ENCODE measurements around the gene CCDC6. TPM values are rescaled to one million over a fixed set of nuclear protein-coding genes. Genes with fewer than 3 reads are reported as not detected.

Gene CCDC6
- total RNA-seq, 1 experiment from 2014 or later, result 37.6 TPM

GRCh38 chr10:59805014-59805413 is 101.3 kb downstream of the CCDC6 start:
- Histone ChIP-seq H3K4me1 (ENCODE audit: insufficient read depth, low read length) (no peaks in the 10 kb centered on the region), H4K20me1 (ENCODE audit: low read length) (no peaks in the 10 kb centered on the region), H3K27me3 (ENCODE audit: low read length) (no peaks in the 10 kb centered on the region), H3K36me3 (ENCODE audit: low read depth, low read length) (peaks cover 54% of the 10 kb centered on the region), H3K9me3 (ENCODE audit: low read length) (no peaks in the 10 kb centered on the region), H3K9me2 (replicated peaks; ENCODE audit: low read length) (no peaks in the 10 kb centered on the region), H3K4me2 (ENCODE audit: low read length) (no peak overlapping the region), H3K9ac (ENCODE audit: low read length) (no peak overlapping the region), H3K27ac (ENCODE audit: low read length) (no peak overlapping the region), H3F3A (ENCODE audit: low read length, unreplicated experiment) (no peaks in the 10 kb centered on the region), H3K4me3 (ENCODE audit: low read length) (no peak overlapping the region), H3K79me2 (ENCODE audit: low read length) (no peaks in the 10 kb centered on the region), H2AFZ (ENCODE audit: low read length) (no peak overlapping the region)
- CTCF ChIA-PET, result no interaction called here
- intact Hi-C loops (cut with micrococcal nuclease), result loop anchor here (1.0 to 5.0 kb wide), 3 partner anchors 118 to 563 kb away; no protein-coding TSS in a partner anchor
- ATAC-seq (peak; percentile 66), DNase-seq (peak; percentile 71)
- BruUV-seq (replicated peaks), result no TSS peak
- POLR2A ChIA-PET (ENCODE audit: unreplicated experiment), result interaction anchor here (0.6 kb wide), 1 partner anchor 9 kb away, joined by 4 read pairs; no protein-coding TSS in a partner anchor
- TF ChIP-seq EZH2 (IDR thresholded peaks at IDR 0.05; ENCODE audit: low read length, unreplicated experiment), result no peak
- TF ChIP-seq EZH2phosphoT487 (IDR thresholded peaks at IDR 0.05; ENCODE audit: borderline replicate concordance, low read length), result no peak
- peak; percentile 96 for TF ChIP-seq CTCF (conservative IDR thresholded peaks at IDR 0.05; ENCODE audit: low read depth, low read length)

GRCh38 chr10:59804220-59804619 is 102.1 kb downstream of the CCDC6 start:
- Histone ChIP-seq H3K4me1 (ENCODE audit: insufficient read depth, low read length) (no peaks in the 10 kb centered on the region), H2AFZ (ENCODE audit: low read length) (no peak overlapping the region), H3F3A (ENCODE audit: low read length, unreplicated experiment) (no peaks in the 10 kb centered on the region), H3K9ac (ENCODE audit: low read length) (no peak overlapping the region), H3K27me3 (ENCODE audit: low read length) (no peaks in the 10 kb centered on the region), H3K4me2 (ENCODE audit: low read length) (no peak overlapping the region), H3K27ac (ENCODE audit: low read length) (no peak overlapping the region), H3K79me2 (ENCODE audit: low read length) (no peaks in the 10 kb centered on the region), H3K9me2 (replicated peaks; ENCODE audit: low read length) (no peaks in the 10 kb centered on the region), H3K4me3 (ENCODE audit: low read length) (no peak overlapping the region), H3K9me3 (ENCODE audit: low read length) (no peaks in the 10 kb centered on the region), H3K36me3 (ENCODE audit: low read depth, low read length) (peaks cover 54% of the 10 kb centered on the region), H4K20me1 (ENCODE audit: low read length) (no peaks in the 10 kb centered on the region)
- BruUV-seq (replicated peaks), result no TSS peak
- DNase-seq (no peak), ATAC-seq (no peak)
- intact Hi-C loops (cut with micrococcal nuclease), result no loop called here
- ChIA-PET POLR2A (ENCODE audit: unreplicated experiment) (no interaction called here), CTCF (interaction anchor here (0.6 kb wide), 1 partner anchor 182 kb away, joined by 4 read pairs; no protein-coding TSS in a partner anchor)
- TF ChIP-seq EZH2phosphoT487 (IDR thresholded peaks at IDR 0.05; ENCODE audit: borderline replicate concordance, low read length), result no peak
- TF ChIP-seq CTCF (conservative IDR thresholded peaks at IDR 0.05; ENCODE audit: low read depth, low read length), result no peak
- TF ChIP-seq EZH2 (IDR thresholded peaks at IDR 0.05; ENCODE audit: low read length, unreplicated experiment), result no peak

DNA sequence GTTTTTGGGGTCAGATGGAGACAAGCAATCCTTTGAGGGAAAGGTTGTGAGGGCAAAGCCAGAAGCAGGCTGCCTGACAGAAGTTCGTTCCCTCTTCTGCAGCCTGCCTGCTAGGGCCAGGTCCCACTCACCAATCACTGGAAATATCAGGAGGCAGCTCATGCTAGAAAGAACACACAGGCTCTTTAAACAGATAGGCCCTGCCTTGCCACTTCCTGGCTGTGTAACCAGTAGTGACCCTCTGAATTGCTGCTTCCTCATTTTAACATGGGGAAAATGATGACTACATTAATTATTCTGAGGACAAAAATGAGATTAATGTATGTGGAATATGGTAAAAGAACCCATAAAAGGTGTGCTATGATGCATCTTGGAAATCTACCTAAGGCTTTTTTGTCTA is 102.6 kb downstream of the CCDC6 start:
- BruUV-seq (replicated peaks), result TSS peak; percentile 6
- Histone ChIP-seq H3K4me1 (ENCODE audit: insufficient read depth, low read length) (no peaks in the 10 kb centered on the region), H3K27ac (ENCODE audit: low read length) (no peak overlapping the region), H3K9me3 (ENCODE audit: low read length) (no peaks in the 10 kb centered on the region), H3K4me2 (ENCODE audit: low read length) (no peak overlapping the region), H2AFZ (ENCODE audit: low read length) (no peak overlapping the region), H3K9ac (ENCODE audit: low read length) (no peak overlapping the region), H3K27me3 (ENCODE audit: low read length) (no peaks in the 10 kb centered on the region), H3F3A (ENCODE audit: low read length, unreplicated experiment) (no peaks in the 10 kb centered on the region), H4K20me1 (ENCODE audit: low read length) (no peaks in the 10 kb centered on the region), H3K4me3 (ENCODE audit: low read length) (no peak overlapping the region), H3K36me3 (ENCODE audit: low read depth, low read length) (peaks cover 50% of the 10 kb centered on the region), H3K79me2 (ENCODE audit: low read length) (no peaks in the 10 kb centered on the region), H3K9me2 (replicated peaks; ENCODE audit: low read length) (no peaks in the 10 kb centered on the region)
- DNase-seq (no peak), ATAC-seq (no peak)
- TF ChIP-seq CTCF (conservative IDR thresholded peaks at IDR 0.05; ENCODE audit: low read depth, low read length) (no peak), EZH2 (IDR thresholded peaks at IDR 0.05; ENCODE audit: low read length, unreplicated experiment) (no peak)
- CTCF ChIA-PET, result interaction anchor here (0.6 kb wide), 1 partner anchor 182 kb away, joined by 4 read pairs; no protein-coding TSS in a partner anchor
- POLR2A ChIA-PET (ENCODE audit: unreplicated experiment), result no interaction called here
- intact Hi-C loops (cut with micrococcal nuclease), result no loop called here
